K562 (cell line): ENCODE data around the gene CPNE6. TPM values are rescaled to one million over a fixed set of nuclear protein-coding genes. Genes with fewer than 3 reads are reported as not detected.

Experiments
- ATAC-seq: fragments of 200-7000 bp; cut with Tn5 transposase; 3 replicates; pipeline ENCODE4 v1.9.1; 2020; ENCODE audit warnings: moderate library complexity
- BruUV-seq: library from RNA; stranded (reverse); fragments of 400-500 nt; replicated peaks from 2 replicates; lab custom pipeline; 2021; lab: Mats Ljungman, UMichigan
- CTCF ChIA-PET: fragments of 300-600 bp; formaldehyde crosslinking; extraction: SDS; loops from one replicate; lab custom pipeline; 2021; ENCODE audit warnings: low intra/inter-chr PET ratio; lab: Yijun Ruan, JAX
- POLR2A ChIA-PET: fragments of 300-600, 350-650 bp; sonication (Branson Sonifier 250); formaldehyde crosslinking; extraction: SDS; loops from one replicate; lab custom pipeline; 2021; ENCODE audit warnings: antibody characterized with exemption, inconsistent platforms; lab: Yijun Ruan, JAX
- DNase-seq, 4 experiments: peaks; one replicate each; pipeline versions ENCODE4 v3.0.0 to v3.0.0-alpha.2; 2011 to 2018; ENCODE audit warnings: low spot score in 3 of 4, mixed read lengths in 3 of 4; ENCODE audit errors: extremely low read depth in 1 of 4
- FAIRE-seq: peaks from 2 replicates; lab custom pipeline; 2011; peaks lifted over from hg19 to GRCh38; lab: Jason Lieb, UNC
- H2AFZ ChIP-seq: 2 replicates; pipeline ENCODE4 v1.6.0; 2011; ENCODE audit warnings: low read depth, low read length, control low read depth, inconsistent platforms
- H3K27ac ChIP-seq: fragments of 200-600 bp; 3 replicates; pipeline ENCODE4 v1.8.0; 2011; ENCODE audit warnings: low read depth, mild to moderate bottlenecking, control low read depth, inconsistent platforms, low read length, moderate library complexity, mixed read lengths; ENCODE audit errors: extremely low read depth
- H3K27me3 ChIP-seq, 2 experiments: fragments of 300-600 bp in 1 of 2; 2 replicates in 1 of 2; 3 replicates in 1 of 2; pipeline versions ENCODE4 v1.6.0 to v1.8.0; 2011; ENCODE audit warnings: inconsistent platforms in 2 of 2, low read length in 2 of 2, mild to moderate bottlenecking in 1 of 2, mixed read lengths in 1 of 2, moderate library complexity in 1 of 2; ENCODE audit not compliant: control insufficient read depth in 2 of 2, insufficient read depth in 2 of 2
- H3K36me3 ChIP-seq: fragments of 300-600 bp; 3 replicates; pipeline ENCODE4 v1.8.0; 2011; ENCODE audit warnings: mild to moderate bottlenecking, low read length, inconsistent platforms; ENCODE audit not compliant: control insufficient read depth, insufficient read depth
- H3K4me1 ChIP-seq, 2 experiments: fragments of 200-600 bp in 1 of 2; replicated peaks in 1 of 2; 2 replicates in 1 of 2; 3 replicates in 1 of 2; pipeline versions ENCODE4 v1.5.1 to v1.8.0; 2011; ENCODE audit warnings: inconsistent platforms in 2 of 2, low read length in 2 of 2, mild to moderate bottlenecking in 1 of 2, mixed read lengths in 1 of 2, moderate library complexity in 1 of 2; ENCODE audit not compliant: control insufficient read depth in 2 of 2, insufficient read depth in 2 of 2
- H3K4me2 ChIP-seq: 2 replicates; pipeline ENCODE4 v1.6.1; 2011; ENCODE audit warnings: low read length, control low read depth, inconsistent platforms, mixed read lengths; ENCODE audit not compliant: insufficient read depth
- H3K4me3 ChIP-seq: fragments of 200-600 bp; sonication (generic), shearing (Covaris generic); 2 replicates; pipeline ENCODE4 v1.5.1; 2016; ENCODE audit warnings: control low read depth, inconsistent platforms
- H3K79me2 ChIP-seq: fragments of 200-600 bp; 3 replicates; pipeline ENCODE4 v1.8.0; 2011; ENCODE audit warnings: low read length, inconsistent platforms; ENCODE audit not compliant: control insufficient read depth, insufficient read depth
- H3K9ac ChIP-seq, 2 experiments: 2 replicates each; pipeline versions ENCODE4 v1.6.0 to v1.6.1; 2011; ENCODE audit warnings: low read depth in 2 of 2, low read length in 2 of 2, control low read depth in 1 of 2, inconsistent platforms in 1 of 2, mild to moderate bottlenecking in 1 of 2, mixed read lengths in 1 of 2; ENCODE audit not compliant: insufficient read depth in 1 of 2
- H3K9me1 ChIP-seq: one replicate; pipeline ENCODE4 v1.6.0; 2011; ENCODE audit warnings: inconsistent platforms, mild to moderate bottlenecking, low read length, moderate library complexity; ENCODE audit not compliant: control insufficient read depth, insufficient read depth
- H3K9me3 ChIP-seq: replicated peaks from 2 replicates; pipeline ENCODE4 v1.5.1; 2011; ENCODE audit warnings: low read depth, low read length, inconsistent platforms; ENCODE audit not compliant: control insufficient read depth, insufficient read depth
- H4K20me1 ChIP-seq: replicated peaks from 2 replicates; pipeline ENCODE4 v1.6.1; 2011; ENCODE audit warnings: low read length, inconsistent platforms, mixed read lengths; ENCODE audit not compliant: control insufficient read depth, insufficient read depth
- EP400 ChIP-seq: fragments of 450-650 bp; IDR thresholded peaks from 2 replicates; pipeline ENCODE4 v1.6.1; 2017; ENCODE audit warnings: antibody characterized with exemption, mild to moderate bottlenecking, moderate library complexity
- ESRRA ChIP-seq: fragments of 450-650 bp; IDR thresholded peaks from 2 replicates; pipeline ENCODE4 v1.6.1; 2014; ENCODE audit warnings: low read depth, mild to moderate bottlenecking, moderate library complexity, borderline replicate concordance
- FOXA1 ChIP-seq: fragments of 450-650 bp; IDR thresholded peaks from 2 replicates; pipeline ENCODE4 v1.6.1; 2016; ENCODE audit warnings: mild to moderate bottlenecking, borderline replicate concordance
- HDGF ChIP-seq: fragments of 450-650 bp; IDR thresholded peaks from 2 replicates; pipeline ENCODE4 v1.6.1; 2016
- ILF3 ChIP-seq: fragments of 450-650 bp; IDR thresholded peaks from 2 replicates; pipeline ENCODE4 v1.6.1; 2018; ENCODE audit warnings: antibody characterized with exemption, mild to moderate bottlenecking, moderate library complexity, borderline replicate concordance
- KDM5B ChIP-seq: fragments of 200-600 bp; sonication (generic); IDR thresholded peaks from 2 replicates; pipeline ENCODE4 v1.6.1; 2012; ENCODE audit warnings: low read depth, mild to moderate bottlenecking, moderate library complexity, low read length, control low read depth, inconsistent platforms; ENCODE audit not compliant: insufficient replicate concordance
- L3MBTL2 ChIP-seq: fragments of 450-650 bp; IDR thresholded peaks from 2 replicates; pipeline ENCODE4 v1.6.1; 2016; ENCODE audit warnings: mild to moderate bottlenecking, moderate library complexity
- MEF2A ChIP-seq: IDR thresholded peaks from 2 replicates; pipeline ENCODE4 v1.6.1; 2011; ENCODE audit warnings: low read depth, mild to moderate bottlenecking, low read length, moderate library complexity; ENCODE audit not compliant: control insufficient read depth
- NFIC ChIP-seq: fragments of 450-650 bp; IDR thresholded peaks from 2 replicates; pipeline ENCODE4 v1.6.1; 2017; ENCODE audit warnings: mild to moderate bottlenecking, inconsistent platforms
- POLR3A ChIP-seq: IDR thresholded peaks from 2 replicates; pipeline ENCODE4 v1.6.1; 2011; ENCODE audit warnings: borderline replicate concordance, mild to moderate bottlenecking, moderate library complexity; ENCODE audit not compliant: insufficient read length, insufficient read depth; ENCODE audit errors: extremely low read depth
- PRMT5 ChIP-seq: sonication (generic); formaldehyde crosslinking; IDR thresholded peaks from 2 replicates; pipeline ENCODE4 v1.5.0; 2020; ENCODE audit warnings: missing genetic modification reagents
- RBM17 ChIP-seq: fragments of 200-400 bp; formaldehyde crosslinking; IDR thresholded peaks from 2 replicates; pipeline ENCODE4 v1.6.1; 2017; ENCODE audit warnings: low read depth, mild to moderate bottlenecking, low read length, borderline replicate concordance
- ZFP30 ChIP-seq: fragments of 250-450 bp; sonication (Bioruptor Pico); IDR thresholded peaks from 2 replicates; pipeline ENCODE4 v1.8.0; 2022; ENCODE audit warnings: moderate library complexity, mild to moderate bottlenecking, inconsistent platforms, borderline replicate concordance
- ZNF717 ChIP-seq: fragments of 250-450 bp; sonication (Bioruptor Pico); IDR thresholded peaks from 2 replicates; pipeline ENCODE4 v1.5.0; 2021
- WGBS: fragments of 100-300 bp; shearing (Covaris generic); methylation state at CpG from one replicate; pipeline ENCODE4 v1.1.6; 2016; ENCODE audit warnings: low coverage, mixed read lengths; ENCODE audit not compliant: insufficient coverage; ENCODE audit errors: missing lambda C conversion rate; 5-methylcytosine and 5-hydroxymethylcytosine counted together
- in situ Hi-C: fragments of 300-500 bp; cut with MboI; formaldehyde crosslinking; loops from 4 replicates; pipeline ENCODE4 v1.15.0; 2018; ENCODE audit warnings: inconsistent platforms, mixed read lengths
- intact Hi-C: fragments of 100-400 bp; cut with micrococcal nuclease; formaldehyde crosslinking; loops from 2 replicates; pipeline ENCODE4 v1.14.2; 2022
- polyA plus RNA-seq, 8 experiments: library from polyadenylated mRNA; depleted of rRNA in 4 of 8; stranded (reverse) in 5 of 8; unstranded in 3 of 8; fragments of >200 nt; fragmentation: Nextera tagmentation in 2 of 8; fragmentation: Illumina TruSeq in 1 of 8; extraction: Ambion mirVana in 2 of 8; extraction: Trizol in 1 of 8; gene quantifications; 2 replicates each; pipeline versions ENCODE4 v1.2.1 to v1.2.3, GENCODE V29; 2011 to 2014; ENCODE audit warnings: inconsistent platforms in 1 of 8, missing spikeins in 1 of 8
- total RNA-seq, 7 experiments: library from RNA; depleted of rRNA in 6 of 7; stranded (reverse); fragments of >200 nt in 6 of 7; fragmentation: Illumina TruSeq in 2 of 7; extraction: Trizol in 2 of 7; gene quantifications; 2 replicates each; pipeline versions ENCODE4 v1.2.1 to v1.2.3, GENCODE V29; 2011 to 2021; ENCODE audit warnings: low replicate concordance in 1 of 7

The CPNE6 gene
- total and polyA plus RNA-seq, 9 of the 15 experiments (the other 6 are each of a cell fraction or from before 2014, with no cell fraction given): not detected

GRCh38 chr14:24066496-24067132 is 4.7 kb upstream of the CPNE6 start:
- H3K36me3 ChIP-seq: no peaks in the 10 kb centered on the region
- ChIA-PET POLR2A (no interaction called here), CTCF (no interaction called here)
- TF ChIP-seq HDGF: no peak
- no peak for TF ChIP-seq RBM17
- no peak for TF ChIP-seq KDM5B
- no peak for TF ChIP-seq ILF3
- no peak for TF ChIP-seq ZNF717
- TF ChIP-seq PRMT5 (CRISPR knock-in tag): no peak
- TF ChIP-seq ZFP30 (CRISPR knock-in tag): no peak
- no peak for TF ChIP-seq FOXA1
- no peak for TF ChIP-seq L3MBTL2
- no peak for TF ChIP-seq EP400
- no peak for TF ChIP-seq MEF2A
- TF ChIP-seq POLR3A: no peak
- TF ChIP-seq NFIC: no peak
- no peak for TF ChIP-seq ESRRA
- 22% methylated on average over 4 of the region's 8 CpGs for WGBS
- ATAC-seq: no peak
- BruUV-seq: no TSS peak
- H3K4me1 ChIP-seq: no peaks in the 10 kb centered on the region; a peak in 1 of 5 replicates
- peaks cover 0 to 37% of the 10 kb centered on the region in 2 experiments; a peak in 3 of 5 replicates for H3K27me3 ChIP-seq
- no peak overlapping the region for H3K4me2 ChIP-seq
- FAIRE-seq: no peak
- no peaks in the 10 kb centered on the region for H4K20me1 ChIP-seq
- no peaks in the 10 kb centered on the region for H3K9me1 ChIP-seq
- intact Hi-C loops (no loop called here), in situ Hi-C loops (no loop called here)
- no peak overlapping the region for H3K9ac ChIP-seq
- no peak overlapping the region for H3K27ac ChIP-seq
- no peaks in the 10 kb centered on the region for H3K9me3 ChIP-seq
- H2AFZ ChIP-seq: no peak overlapping the region
- H3K79me2 ChIP-seq: no peaks in the 10 kb centered on the region
- H3K4me3 ChIP-seq: no peak overlapping the region
- DNase-seq: no peak
